NCI-H187 (cell line): ENCODE data around the gene ZNF232.
"Not testable (repeated sequence)": the region's sequence is repeated elsewhere in the genome, so short reads cannot be mapped to it uniquely, and the experiment has no call there.

ENCODE experiments used
- DNase-seq, 2 experiments: peaks; one replicate each; lab custom pipeline; 2025; lab: John Stamatoyannopoulos, UW

ZNF232 gene

GRCh38 chr17:5129770-5130169, 18.1 kb upstream of the ZNF232 start:
- DNase-seq = not testable (repeated sequence)

GRCh38 chr17:5128905-5129535, 17.3 kb upstream of the ZNF232 start:
- no peak for DNase-seq

GRCh38 chr17:5128387-5128786, 16.7 kb upstream of the ZNF232 start:
- not testable (repeated sequence) for DNase-seq

- DNase-seq = no peak
Measured at GRCh38 chr17:5127910-5128309, 16.2 kb upstream of the ZNF232 start.

GRCh38 chr17:5126719-5127488, 15.2 kb upstream of the ZNF232 start:
- DNase-seq = no peak

GRCh38 chr17:5124896-5125295, 13.2 kb upstream of the ZNF232 start:
- DNase-seq = not testable (repeated sequence)

GRCh38 chr17:5124125-5124760, 12.6 kb upstream of the ZNF232 start:
- DNase-seq = not testable (repeated sequence)

GRCh38 chr17:5123343-5124124, 11.9 kb upstream of the ZNF232 start:
- DNase-seq = no peak

GRCh38 chr17:5122586-5123342, 11.1 kb upstream of the ZNF232 start:
- DNase-seq = no peak

- not testable (repeated sequence) for DNase-seq
Measured at GRCh38 chr17:5122056-5122455, 10.4 kb upstream of the ZNF232 start.

- no peak for DNase-seq
Measured at GRCh38 chr17:5121186-5121841, 9.6 kb upstream of the ZNF232 start.

- not testable (repeated sequence) for DNase-seq
Measured at GRCh38 chr17:5120436-5121185, 8.9 kb upstream of the ZNF232 start.

GRCh38 chr17:5120036-5120435, 8.4 kb upstream of the ZNF232 start:
- no peak for DNase-seq

GRCh38 chr17:5118219-5118618, 6.5 kb upstream of the ZNF232 start:
- no peak for DNase-seq

GRCh38 chr17:5115673-5116651, 4.3 kb upstream of the ZNF232 start, which contains the start of gene USP6:
Gene USP6, plus strand, starts transcription at chr17:5116032. Its CDS starts 14,336 bp downstream, at chr17:5130368.
- no peak for DNase-seq

GRCh38 chr17:5110816-5111215, 862 bp downstream of the ZNF232 start:
- no peak for DNase-seq

GRCh38 chr17:5100832-5101231, 10.8 kb downstream of the ZNF232 start:
- DNase-seq = no peak

- no peak for DNase-seq
Measured at GRCh38 chr17:5099271-5099670, 12.4 kb downstream of the ZNF232 start.
